SK-MEL-5 (cell line): ENCODE data around the gene DPP6. TPM values are rescaled to one million over a fixed set of nuclear protein-coding genes. Genes with fewer than 3 reads are reported as not detected.

Experiments
- DNase-seq: peaks from one replicate; pipeline ENCODE4 v3.0.0-alpha.2; 2016; ENCODE audit warnings: low read depth, low spot score
- in situ Hi-C: cut with HindIII; loops from 2 replicates; pipeline ENCODE4 v1.10.0; 2016; ENCODE audit warnings: low sequenced_read_pairs, high pct_unique_total_duplicates, low pct_unique_long_range_greater_than_20kb
- total RNA-seq: library from RNA; depleted of rRNA; stranded (reverse); fragments of >200 nt; shearing (Covaris generic); gene quantifications from 2 replicates; pipeline ENCODE4 v1.2.3, GENCODE V29; 2014

DPP6 gene
- total RNA-seq, 1 experiment from 2014 or later: 0.87 TPM

- DNase-seq: no peak
- in situ Hi-C loops: no loop called here
Observed at GRCh38 chr7:154343778-154344412, 291.7 kb downstream of the DPP6 start.

- in situ Hi-C loops: no loop called here
- DNase-seq: no peak
Observed at GRCh38 chr7:154345093-154345492, 292.9 kb downstream of the DPP6 start.

DNA sequence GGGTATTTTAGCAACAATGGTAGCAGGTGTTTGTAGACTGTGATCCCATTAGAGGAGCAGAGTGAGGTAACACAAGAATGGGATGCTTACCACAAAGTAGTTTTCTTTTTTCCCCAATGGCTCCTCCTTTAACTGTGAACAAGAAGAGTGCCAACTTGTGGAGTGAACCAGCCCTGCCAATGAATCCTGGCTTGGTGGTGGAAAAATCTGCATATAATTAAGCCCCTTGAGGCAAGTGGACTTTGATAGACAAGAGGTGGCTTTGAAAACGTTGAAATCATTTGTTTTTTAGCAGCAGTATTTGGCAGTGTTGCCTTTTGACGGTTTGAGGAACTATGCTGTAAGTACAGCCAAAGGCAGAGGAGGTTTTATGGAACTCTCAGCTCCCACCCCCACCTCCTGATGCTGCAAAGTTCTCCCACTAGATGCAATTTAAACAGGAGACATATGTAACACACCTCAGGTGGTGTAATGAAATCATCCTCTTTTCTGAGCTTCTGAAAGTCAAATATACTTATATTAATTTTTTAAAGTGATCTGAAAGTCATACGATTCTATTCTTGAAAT is 295.6 kb downstream of the DPP6 start:
- no peak for DNase-seq
- in situ Hi-C loops: no loop called here

DNA sequence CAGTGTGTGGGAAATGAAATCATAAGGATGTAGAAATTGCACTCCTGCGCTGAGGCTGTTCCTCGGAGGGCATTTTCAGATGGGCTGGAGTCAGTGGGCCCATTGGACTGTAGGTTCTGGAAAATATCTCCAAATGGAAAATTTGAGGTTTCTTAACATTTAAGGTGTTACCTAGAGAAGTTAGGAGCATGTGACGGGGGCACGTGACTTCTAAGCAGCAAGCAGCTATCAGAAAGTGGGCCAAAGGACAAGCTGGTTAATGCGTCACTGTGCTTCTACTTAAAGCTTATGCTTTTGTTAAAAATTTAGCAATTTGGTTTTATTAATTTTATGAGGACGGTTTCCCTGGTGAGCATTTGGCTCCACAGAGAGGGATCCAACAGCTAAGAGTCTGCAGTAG is 298.7 kb downstream of the DPP6 start:
- in situ Hi-C loops: no loop called here
- DNase-seq: no peak

DNA sequence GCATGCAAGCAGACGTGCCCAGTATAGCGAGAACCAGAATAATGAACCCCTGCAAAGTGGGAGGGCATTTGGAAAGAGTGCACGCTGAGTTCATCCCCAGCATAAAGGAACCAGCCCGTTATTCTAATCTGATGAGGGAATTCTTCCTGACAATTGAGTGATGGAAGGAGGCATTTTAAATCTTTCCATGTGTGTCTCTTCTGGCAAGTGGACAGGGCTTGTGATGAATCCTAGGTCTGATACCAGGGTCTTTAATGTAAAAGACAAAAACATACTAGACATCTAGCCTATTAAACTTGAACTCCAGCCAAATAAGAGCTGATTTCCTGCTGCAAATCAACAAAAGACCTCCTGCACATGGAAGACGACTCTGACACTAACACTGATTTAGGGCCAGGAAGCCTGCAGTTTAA is 301.2 kb downstream of the DPP6 start:
- in situ Hi-C loops: no loop called here
- no peak for DNase-seq

GRCh38 chr7:154364170-154364569 is 312.0 kb downstream of the DPP6 start:
- in situ Hi-C loops: no loop called here
- no peak for DNase-seq

GRCh38 chr7:154371424-154371823 is 319.2 kb downstream of the DPP6 start:
- DNase-seq: no peak
- in situ Hi-C loops: no loop called here

- in situ Hi-C loops: no loop called here
- DNase-seq: no peak
Observed at GRCh38 chr7:154372011-154372601, 319.9 kb downstream of the DPP6 start.

GRCh38 chr7:154373956-154374355 is 321.8 kb downstream of the DPP6 start:
- DNase-seq: no peak
- in situ Hi-C loops: no loop called here

DNA sequence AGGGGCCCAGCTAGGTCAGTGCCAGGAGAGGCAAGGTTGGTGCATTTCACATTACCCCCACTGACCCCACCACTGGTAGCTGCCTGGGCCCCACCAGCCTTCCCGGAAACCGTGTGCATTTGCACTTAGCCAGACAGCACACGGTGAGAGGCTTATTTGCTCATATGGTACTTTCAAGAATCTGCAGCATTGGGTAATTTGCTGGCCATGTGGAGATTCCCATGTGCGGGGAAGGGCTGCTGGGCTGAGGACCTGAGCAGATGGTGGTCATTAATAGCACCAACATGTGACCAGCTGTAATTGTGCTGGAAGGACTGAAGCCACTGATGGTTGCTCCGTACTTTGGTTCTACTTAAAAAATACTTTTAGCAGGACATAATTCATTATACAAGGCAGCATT is 323.8 kb downstream of the DPP6 start:
- no peak for DNase-seq
- in situ Hi-C loops: no loop called here

- DNase-seq: no peak
- in situ Hi-C loops: no loop called here
Observed at GRCh38 chr7:154380771-154381170, 328.6 kb downstream of the DPP6 start.

DNA sequence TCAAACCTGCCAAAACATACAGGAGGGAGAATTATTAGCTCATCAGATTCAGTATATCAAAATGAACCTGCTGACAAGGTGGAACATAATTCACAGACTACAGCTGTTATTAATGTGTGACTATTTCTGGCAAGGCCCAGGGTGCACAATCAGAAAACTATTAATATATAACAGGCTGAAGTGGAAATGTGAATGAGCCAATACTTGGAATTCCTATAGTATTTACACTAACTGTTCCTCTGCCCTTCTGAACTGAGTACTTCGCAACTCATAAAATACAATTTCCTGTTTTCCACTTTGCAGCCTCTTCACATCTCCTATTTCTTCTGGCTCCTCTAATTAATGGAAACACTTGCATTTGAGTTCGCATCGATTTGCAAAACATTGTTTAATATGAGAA is 330.8 kb downstream of the DPP6 start:
- no peak for DNase-seq
- in situ Hi-C loops: no loop called here

DNA sequence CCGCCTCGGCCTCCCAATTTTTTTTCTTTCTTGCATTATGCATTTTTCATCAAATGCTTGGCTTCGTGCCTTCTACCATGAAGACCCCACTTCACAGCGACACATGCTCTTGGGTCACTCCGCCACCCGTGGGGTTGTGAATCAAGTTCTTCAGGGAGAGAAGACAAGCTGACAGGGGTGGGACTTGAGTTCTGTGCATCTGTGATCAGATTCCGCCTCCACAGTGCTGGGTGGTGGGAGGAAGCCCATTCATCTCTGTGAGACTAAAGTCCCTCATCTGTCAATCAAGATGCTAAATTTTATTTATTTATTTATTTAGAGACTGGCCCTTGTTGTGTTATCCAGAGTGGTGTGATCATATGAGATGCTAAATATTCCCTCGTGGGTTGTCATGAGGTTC is 333.0 kb downstream of the DPP6 start:
- DNase-seq: no peak
- in situ Hi-C loops: no loop called here

- in situ Hi-C loops: no loop called here
- DNase-seq: no peak
Observed at GRCh38 chr7:154387252-154387651, 335.1 kb downstream of the DPP6 start.

DNA sequence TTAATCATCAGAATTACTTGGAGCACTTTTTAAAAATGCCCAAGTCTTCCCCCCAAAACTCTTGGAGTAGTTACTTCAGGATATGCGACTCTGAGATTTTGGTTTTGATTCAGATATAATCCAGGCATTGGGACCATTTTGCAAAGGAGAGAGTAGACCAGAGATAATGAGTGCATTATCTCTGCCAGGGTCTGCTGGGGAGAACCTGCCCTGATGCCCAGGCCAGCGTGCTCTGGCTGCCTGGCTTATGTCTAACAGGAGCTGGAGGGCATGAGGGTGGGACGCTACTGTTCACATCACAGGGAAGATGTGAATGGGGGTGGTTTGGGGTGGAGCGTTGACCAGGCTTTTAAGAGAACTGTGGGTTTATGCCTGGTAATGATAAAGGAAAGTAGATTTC is 336.2 kb downstream of the DPP6 start:
- in situ Hi-C loops: no loop called here
- DNase-seq: no peak

- no peak for DNase-seq
- in situ Hi-C loops: no loop called here
Observed at GRCh38 chr7:154388999-154389398, 336.8 kb downstream of the DPP6 start.

GRCh38 chr7:154390961-154391360 is 338.8 kb downstream of the DPP6 start:
- in situ Hi-C loops: no loop called here
- no peak for DNase-seq

GRCh38 chr7:154394804-154395203 is 342.6 kb downstream of the DPP6 start:
- no peak for DNase-seq
- in situ Hi-C loops: no loop called here

- in situ Hi-C loops: no loop called here
- DNase-seq: no peak
Observed at GRCh38 chr7:154406312-154406711, 354.1 kb downstream of the DPP6 start.
